Central memory CD4-positive, alpha-beta T cell (primary cell): ENCODE results near the gene WFDC12.
"Not testable (repeated sequence)": the region's sequence is repeated elsewhere in the genome, so short reads cannot be mapped to it uniquely, and the experiment has no call there.

ENCODE experiments used
- DNase-seq: peaks from one replicate; pipeline ENCODE4 v3.0.0; 2022
- total RNA-seq, 3 experiments: gene quantifications; one replicate each; lab custom pipeline; 2026; lab: John Stamatoyannopoulos, UW

Gene WFDC12
- total RNA-seq: 0 reads per million in 3 experiments

- DNase-seq: no peak
Observed at GRCh38 chr20:45124365-45124764, at the start of gene WFDC12. WFDC12 (minus strand) TSS chr20:45124465; CDS start chr20:45124447, 18 bp downstream.

- no peak for DNase-seq
Observed at GRCh38 chr20:45173522-45173921, 49.3 kb upstream of the WFDC12 start.

- DNase-seq: no peak
Observed at GRCh38 chr20:45164906-45165305, 40.6 kb upstream of the WFDC12 start.

GRCh38 chr20:45163083-45163803 is 39.0 kb upstream of the WFDC12 start:
- no peak for DNase-seq

- DNase-seq: no peak
Observed at GRCh38 chr20:45157962-45158361, 33.7 kb upstream of the WFDC12 start.

GRCh38 chr20:45156713-45157112 is 32.4 kb upstream of the WFDC12 start:
- no peak for DNase-seq

GRCh38 chr20:45154794-45155193 is 30.5 kb upstream of the WFDC12 start:
- DNase-seq: not testable (repeated sequence)

GRCh38 chr20:45154183-45154582 is 29.9 kb upstream of the WFDC12 start:
- no peak for DNase-seq

GRCh38 chr20:45153752-45154151 is 29.5 kb upstream of the WFDC12 start:
- no peak for DNase-seq

- no peak for DNase-seq
Observed at GRCh38 chr20:45153147-45153546, 28.9 kb upstream of the WFDC12 start.

- DNase-seq: no peak
Observed at GRCh38 chr20:45152405-45152804, 28.1 kb upstream of the WFDC12 start.

GRCh38 chr20:45149062-45149461 is 24.8 kb upstream of the WFDC12 start:
- no peak for DNase-seq

GRCh38 chr20:45140836-45141235 is 16.6 kb upstream of the WFDC12 start:
- DNase-seq: no peak

GRCh38 chr20:45139733-45140375 is 15.6 kb upstream of the WFDC12 start:
- not testable (repeated sequence) for DNase-seq

- DNase-seq: peak; percentile 5
Observed at GRCh38 chr20:45138561-45139300, 14.5 kb upstream of the WFDC12 start.

GRCh38 chr20:45136911-45137310 is 12.6 kb upstream of the WFDC12 start:
- no peak for DNase-seq

- DNase-seq: no peak
Observed at GRCh38 chr20:45128099-45128498, 3.8 kb upstream of the WFDC12 start.

GRCh38 chr20:45121388-45121787 is 2.9 kb downstream of the WFDC12 start:
- DNase-seq: no peak

- DNase-seq: no peak
Observed at GRCh38 chr20:45119556-45120266, 4.6 kb downstream of the WFDC12 start.

GRCh38 chr20:45118028-45118427 is 6.2 kb downstream of the WFDC12 start:
- DNase-seq: no peak

GRCh38 chr20:45117581-45117980 is 6.7 kb downstream of the WFDC12 start:
- no peak for DNase-seq

- DNase-seq: no peak
Observed at GRCh38 chr20:45115829-45116228, 8.4 kb downstream of the WFDC12 start.

GRCh38 chr20:45115386-45115774 is 8.9 kb downstream of the WFDC12 start:
- DNase-seq: no peak
